Pancreas (tissue), 10 donors: Measurements from ENCODE around the gene TLCD3A. TPM values are rescaled to one million over a fixed set of nuclear protein-coding genes. Genes with fewer than 3 reads are reported as not detected.
"Not testable (repeated sequence)": the region's sequence is repeated elsewhere in the genome, so short reads cannot be mapped to it uniquely, and the experiment has no call there.

Experiments used
- ATAC-seq, 4 donors: fragments of 200-7000 bp; cut with Tn5 transposase; one replicate each; pipeline versions ENCODE4 v1.8.0 to v1.9.1; 2020; ENCODE audit warnings: mild to moderate bottlenecking in 4 of 4, moderate library complexity in 4 of 4
- DNase-seq, 6 donors: peaks; one replicate each; pipeline ENCODE4 v3.0.0-alpha.2; 2020
- FAIRE-seq: peaks from 2 replicates; lab custom pipeline; 2012; peaks lifted over from hg19 to GRCh38; lab: Jason Lieb, UNC
- H3K27ac ChIP-seq, 4 donors: fragments of 200-600 bp; sonication (generic); 1 replicate in 3 of 4; 2 replicates in 1 of 4; pipeline versions ENCODE4 v1.5.0 to v1.8.0; 2020
- H3K27me3 ChIP-seq, 4 donors: fragments of 200-600 bp; one replicate each; pipeline ENCODE4 v1.8.0; 2021
- H3K36me3 ChIP-seq, 3 donors: fragments of 200-600 bp; sonication (generic) in 1 of 3; one replicate each; pipeline versions ENCODE4 v1.5.0 to v1.8.0; 2020 to 2021
- H3K4me1 ChIP-seq, 3 donors: fragments of 200-600 bp; one replicate each; pipeline ENCODE4 v1.8.0; 2021
- H3K4me3 ChIP-seq, 4 donors: fragments of 200-600 bp; sonication (generic) in 2 of 4; one replicate each; pipeline versions ENCODE4 v1.5.0 to v1.8.0; 2020 to 2021
- H3K9me3 ChIP-seq, 4 donors: fragments of 200-600 bp; one replicate each; pipeline ENCODE4 v1.8.0; 2021
- WGBS, 2 donors: extraction: QIAGEN DNeasy Blood & Tissue Kit; methylation state at CpG; one replicate each; pipeline ENCODE4 v1.1.7; 2013; 5-methylcytosine and 5-hydroxymethylcytosine counted together
- intact Hi-C, 3 donors: fragments of 100-400 bp; cut with DNase I; formaldehyde crosslinking; loops; one replicate each; pipeline versions ENCODE4 v1.11.1 to v1.14.2; 2022
- polyA plus RNA-seq, 2 donors: library from polyadenylated mRNA; stranded (reverse); fragments of 200-250 nt; gene quantifications; one replicate each; pipeline ENCODE4 v1.2.3, GENCODE V29; 2013
- total RNA-seq, 6 donors: library from RNA; stranded (reverse); fragmentation: NEBNext Ultra II Directional in 4 of 6; extraction: Animal tissue kit (Norgen Biotek cat#: 25700) in 4 of 6; gene quantifications; one replicate each; pipeline versions ENCODE4 v1.2.1 to v1.2.4, GENCODE V29; 2021 to 2023
- TF ChIP-seq, protein P1 (sequence below), 4 donors: fragments of 200-600 bp; sonication (generic) in 3 of 4; IDR thresholded peaks; one replicate each; pipeline versions ENCODE4 v1.5.0 to v1.8.0; 2021; ENCODE audit warnings: antibody characterized with exemption in 4 of 4
- donor health status: healthy with polysubstance abuse.
- donor health status: DM: no; HTN: no; CAD: no; lungs with moderate emphysema.
- donor health status: DM: no; HTN: no; CAD: no.
- donor health status: control.
- donor health status: control.
- donor health status: Bipolar disorder and iron deficiency.
- donor health status: DM: yes; HTN: yes; CAD: no.
- donor health status: DM: no; HTN: no; CAD: no.
- donor health status: DM: no; HTN: no; CAD: no.
- donor health status: DM: yes; HTN: yes; CAD: no.

Gene TLCD3A
- total and polyA plus RNA-seq, 8 donors = 3.2 to 9.0 (median 5.9) TPM

- TF ChIP-seq, protein P1, sequence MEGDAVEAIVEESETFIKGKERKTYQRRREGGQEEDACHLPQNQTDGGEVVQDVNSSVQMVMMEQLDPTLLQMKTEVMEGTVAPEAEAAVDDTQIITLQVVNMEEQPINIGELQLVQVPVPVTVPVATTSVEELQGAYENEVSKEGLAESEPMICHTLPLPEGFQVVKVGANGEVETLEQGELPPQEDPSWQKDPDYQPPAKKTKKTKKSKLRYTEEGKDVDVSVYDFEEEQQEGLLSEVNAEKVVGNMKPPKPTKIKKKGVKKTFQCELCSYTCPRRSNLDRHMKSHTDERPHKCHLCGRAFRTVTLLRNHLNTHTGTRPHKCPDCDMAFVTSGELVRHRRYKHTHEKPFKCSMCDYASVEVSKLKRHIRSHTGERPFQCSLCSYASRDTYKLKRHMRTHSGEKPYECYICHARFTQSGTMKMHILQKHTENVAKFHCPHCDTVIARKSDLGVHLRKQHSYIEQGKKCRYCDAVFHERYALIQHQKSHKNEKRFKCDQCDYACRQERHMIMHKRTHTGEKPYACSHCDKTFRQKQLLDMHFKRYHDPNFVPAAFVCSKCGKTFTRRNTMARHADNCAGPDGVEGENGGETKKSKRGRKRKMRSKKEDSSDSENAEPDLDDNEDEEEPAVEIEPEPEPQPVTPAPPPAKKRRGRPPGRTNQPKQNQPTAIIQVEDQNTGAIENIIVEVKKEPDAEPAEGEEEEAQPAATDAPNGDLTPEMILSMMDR (IDR thresholded peaks at IDR 0.05) = no peak
- no peaks in the 10 kb centered on the region for H3K9me3 ChIP-seq
- ATAC-seq (no peak), DNase-seq (no peak), FAIRE-seq (no peak)
- WGBS, 2 donors = 90 to 94% methylated on average over 9 of the region's 9 CpGs
- H3K4me1 ChIP-seq = peaks cover 0 to 6% (median 6%) of the 10 kb centered on the region in 3 donors
- no peak overlapping the region for H3K4me3 ChIP-seq
- peaks cover 0 to 31% (median 21%) of the 10 kb centered on the region in 3 donors for H3K36me3 ChIP-seq
- intact Hi-C loops = no loop called here
- H3K27me3 ChIP-seq = no peaks in the 10 kb centered on the region
- no peak overlapping the region for H3K27ac ChIP-seq
Observed at GRCh38 chr17:746181-746580, 13.8 kb downstream of the TLCD3A start.

DNA sequence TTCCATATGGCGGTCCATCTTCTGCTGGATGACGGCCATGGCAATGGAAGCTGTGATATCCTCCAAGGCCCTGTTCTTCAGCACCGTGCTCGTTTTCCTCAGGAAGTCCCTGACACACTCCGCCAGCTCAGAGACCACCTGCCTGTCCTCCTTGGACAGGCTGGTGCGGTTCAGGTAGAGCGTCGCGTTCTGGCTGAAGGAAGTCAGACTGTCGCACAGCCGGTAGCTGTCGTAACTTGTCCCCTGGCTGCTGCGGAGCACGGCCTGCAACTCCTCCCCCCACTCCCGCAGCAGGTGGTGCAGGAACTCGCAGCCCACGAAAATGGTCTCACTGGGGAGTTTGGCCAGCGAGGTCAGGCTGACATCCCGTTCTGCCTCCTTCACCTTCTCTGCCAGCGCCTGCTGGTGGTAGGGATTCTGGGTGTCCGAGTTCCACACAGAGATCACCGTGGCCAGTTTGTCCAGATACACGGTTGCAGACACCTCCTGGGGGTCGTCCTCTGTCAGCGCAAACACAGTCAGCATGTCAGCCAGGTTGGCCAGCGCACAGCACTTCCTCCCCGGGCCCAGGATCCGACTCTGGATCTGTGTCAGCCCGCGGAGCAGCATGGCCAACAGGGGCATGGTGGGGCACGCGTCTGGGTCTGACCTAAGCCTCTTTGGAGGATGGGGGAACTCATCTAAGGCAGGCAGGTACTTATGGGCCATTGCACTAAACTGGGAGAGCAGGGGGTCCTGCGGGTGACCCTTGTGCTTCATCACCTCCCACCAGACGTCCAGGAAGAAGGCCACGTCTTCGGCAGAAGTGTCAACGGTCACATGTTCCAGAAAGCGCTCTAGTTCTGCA lies 14.6 kb downstream of the TLCD3A start:
- DNase-seq = no peak
- H3K4me3 ChIP-seq = no peak overlapping the region
- H3K27ac ChIP-seq = no peak overlapping the region
- FAIRE-seq = no peak
- TF ChIP-seq, protein P1 (IDR thresholded peaks at IDR 0.05) = no peak
- WGBS, 2 donors = 93 to 94% methylated on average over 38 of the region's 38 CpGs
- intact Hi-C loops = no loop called here
- H3K9me3 ChIP-seq = no peaks in the 10 kb centered on the region
- peaks cover 0 to 31% (median 21%) of the 10 kb centered on the region in 3 donors for H3K36me3 ChIP-seq
- H3K4me1 ChIP-seq = peaks cover 0 to 7% (median 7%) of the 10 kb centered on the region in 3 donors
- H3K27me3 ChIP-seq = no peaks in the 10 kb centered on the region
- ATAC-seq = no peak

GRCh38 chr17:748604-749003 lies 16.2 kb downstream of the TLCD3A start:
- H3K27me3 ChIP-seq, H3K27ac ChIP-seq, FAIRE-seq, H3K9me3 ChIP-seq, ATAC-seq, intact Hi-C loops, H3K4me3 ChIP-seq, H3K4me1 ChIP-seq, DNase-seq: not testable (repeated sequence)
- 93 to 97% methylated on average over 4 of the region's 4 CpGs for WGBS, 2 donors
- peaks cover 0 to 31% (median 21%) of the 10 kb centered on the region in 3 donors for H3K36me3 ChIP-seq

GRCh38 chr17:749359-749758 lies 17.0 kb downstream of the TLCD3A start:
- WGBS, 2 donors = 85 to 88% methylated on average over 7 of the region's 7 CpGs
- H3K4me3 ChIP-seq, H3K9me3 ChIP-seq, H3K27ac ChIP-seq, intact Hi-C loops, DNase-seq, FAIRE-seq, H3K4me1 ChIP-seq, ATAC-seq, H3K27me3 ChIP-seq: not testable (repeated sequence)
- H3K36me3 ChIP-seq = peaks cover 0 to 31% (median 21%) of the 10 kb centered on the region in 3 donors

DNA sequence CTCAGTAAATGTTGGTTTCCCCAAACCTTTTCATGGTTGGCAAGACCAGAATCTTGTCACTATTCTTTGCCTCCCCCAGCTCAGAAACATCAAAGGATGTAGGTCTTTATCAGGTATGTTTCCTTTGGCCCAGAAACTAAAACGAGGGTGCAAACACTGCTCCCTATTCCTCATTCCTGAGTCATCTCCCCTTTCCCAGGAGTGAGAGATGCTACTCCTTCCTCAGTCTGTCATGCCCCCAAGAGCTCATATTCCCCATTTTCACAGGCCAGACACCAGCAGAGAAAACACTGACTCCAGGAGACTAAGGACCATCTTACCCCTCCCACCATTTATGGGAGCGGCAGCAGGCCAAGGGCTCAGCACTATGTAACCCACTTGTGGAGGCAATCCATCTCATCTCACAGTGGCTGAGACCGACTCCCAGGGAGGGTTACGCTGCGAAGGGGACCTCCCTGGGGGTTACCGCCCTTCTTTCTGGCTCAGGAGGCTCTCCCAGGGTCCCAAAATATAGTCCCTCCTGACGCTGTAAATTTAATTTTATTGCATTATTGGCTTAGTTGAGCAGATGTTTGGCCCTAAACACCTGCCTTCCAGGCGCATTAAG lies 18.1 kb downstream of the TLCD3A start:
- FAIRE-seq = no peak
- no peaks in the 10 kb centered on the region for H3K27me3 ChIP-seq
- no peak overlapping the region for H3K27ac ChIP-seq
- DNase-seq = no peak
- WGBS, 2 donors = 79 to 80% methylated on average over 8 of the region's 8 CpGs
- peak overlapping the region in 3 of 4 donors; percentile 73 to 96 (median 91) for H3K4me3 ChIP-seq
- intact Hi-C loops = no loop called here
- peaks cover 0 to 7% (median 7%) of the 10 kb centered on the region in 3 donors for H3K4me1 ChIP-seq
- TF ChIP-seq, protein P1 (IDR thresholded peaks at IDR 0.05) = no peak
- ATAC-seq = no peak
- H3K9me3 ChIP-seq = no peaks in the 10 kb centered on the region
- peaks cover 0 to 23% (median 12%) of the 10 kb centered on the region in 3 donors for H3K36me3 ChIP-seq
